ENCODE measurements around the gene CPNE9.

DNA sequence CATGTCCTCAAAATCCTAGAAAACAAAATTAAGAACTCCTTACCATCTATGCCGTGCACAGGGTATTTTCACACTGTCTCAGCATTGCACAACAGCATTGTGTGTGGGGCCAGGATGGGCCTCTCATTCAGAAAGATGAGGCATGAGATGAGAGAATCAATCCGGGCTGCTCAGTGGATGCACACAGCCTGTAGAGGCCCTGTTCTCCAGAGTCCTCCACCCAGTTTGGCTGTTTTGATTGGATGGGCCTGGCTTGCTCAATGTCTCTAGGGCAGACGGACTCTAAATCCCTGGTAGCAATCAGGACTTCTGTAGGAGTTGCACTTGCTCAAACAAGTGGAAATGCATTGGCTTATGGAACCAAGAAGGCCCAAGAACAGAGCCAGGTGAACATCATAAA lies 20.2 kb upstream of the CPNE9 start:
- TF ChIP-seq POLR2A (IDR thresholded peaks at IDR 0.05): no peak
- TF ChIP-seq, protein P1, sequence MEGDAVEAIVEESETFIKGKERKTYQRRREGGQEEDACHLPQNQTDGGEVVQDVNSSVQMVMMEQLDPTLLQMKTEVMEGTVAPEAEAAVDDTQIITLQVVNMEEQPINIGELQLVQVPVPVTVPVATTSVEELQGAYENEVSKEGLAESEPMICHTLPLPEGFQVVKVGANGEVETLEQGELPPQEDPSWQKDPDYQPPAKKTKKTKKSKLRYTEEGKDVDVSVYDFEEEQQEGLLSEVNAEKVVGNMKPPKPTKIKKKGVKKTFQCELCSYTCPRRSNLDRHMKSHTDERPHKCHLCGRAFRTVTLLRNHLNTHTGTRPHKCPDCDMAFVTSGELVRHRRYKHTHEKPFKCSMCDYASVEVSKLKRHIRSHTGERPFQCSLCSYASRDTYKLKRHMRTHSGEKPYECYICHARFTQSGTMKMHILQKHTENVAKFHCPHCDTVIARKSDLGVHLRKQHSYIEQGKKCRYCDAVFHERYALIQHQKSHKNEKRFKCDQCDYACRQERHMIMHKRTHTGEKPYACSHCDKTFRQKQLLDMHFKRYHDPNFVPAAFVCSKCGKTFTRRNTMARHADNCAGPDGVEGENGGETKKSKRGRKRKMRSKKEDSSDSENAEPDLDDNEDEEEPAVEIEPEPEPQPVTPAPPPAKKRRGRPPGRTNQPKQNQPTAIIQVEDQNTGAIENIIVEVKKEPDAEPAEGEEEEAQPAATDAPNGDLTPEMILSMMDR (IDR thresholded peaks at IDR 0.05): no peak
